Lung (tissue), 16 donors: ENCODE measurements around the gene FALEC. TPM values are rescaled to one million over a fixed set of nuclear protein-coding genes. Genes with fewer than 3 reads are reported as not detected.
A peak's percentile ranks its signal among the peaks of the same experiment; 100 is the strongest.

Source experiments
- ATAC-seq: fragments of 200-7000 bp; cut with Tn5 transposase; one replicate; pipeline ENCODE4 v1.9.1; 2020; ENCODE audit warnings: moderate number of reproducible peaks; ENCODE audit not compliant: insufficient read depth, low FRiP score
- DNase-seq, 3 donors: peaks; one replicate each; pipeline ENCODE4 v3.0.0-alpha.2; 2013 to 2017
- H3K27ac ChIP-seq, 2 donors: one replicate each; pipeline ENCODE4 v1.5.1; 2013; ENCODE audit warnings: mild to moderate bottlenecking in 2 of 2, moderate library complexity in 2 of 2, control low read depth in 1 of 2, inconsistent platforms in 1 of 2, low read depth in 1 of 2, low read length in 1 of 2
- H3K27me3 ChIP-seq, 3 donors: one replicate each; pipeline ENCODE4 v1.5.1; 2013; ENCODE audit warnings: low read length in 2 of 3; ENCODE audit not compliant: control insufficient read depth in 3 of 3, insufficient read depth in 3 of 3
- H3K36me3 ChIP-seq, 4 donors: one replicate each; pipeline ENCODE4 v1.5.1; 2013; ENCODE audit warnings: low read length in 4 of 4, mild to moderate bottlenecking in 1 of 4, moderate library complexity in 1 of 4; ENCODE audit not compliant: control insufficient read depth in 4 of 4, insufficient read depth in 4 of 4
- H3K4me1 ChIP-seq, 5 donors: one replicate each; pipeline ENCODE4 v1.5.1; 2013; ENCODE audit warnings: low read length in 5 of 5, mild to moderate bottlenecking in 2 of 5, moderate library complexity in 1 of 5; ENCODE audit not compliant: control insufficient read depth in 5 of 5, insufficient read depth in 5 of 5
- H3K4me3 ChIP-seq: one replicate; pipeline ENCODE4 v1.5.1; 2013; ENCODE audit warnings: mild to moderate bottlenecking, control low read depth, moderate library complexity
- H3K9ac ChIP-seq, 2 donors: one replicate each; pipeline ENCODE4 v1.5.1; 2013; ENCODE audit warnings: low read length in 2 of 2, control low read depth in 1 of 2; ENCODE audit not compliant: insufficient read depth in 1 of 2
- H3K9me3 ChIP-seq, 4 donors: one replicate each; pipeline ENCODE4 v1.5.1; 2013; ENCODE audit warnings: low read length in 3 of 4, mild to moderate bottlenecking in 1 of 4, moderate library complexity in 1 of 4; ENCODE audit not compliant: control insufficient read depth in 4 of 4, insufficient read depth in 3 of 4
- CTCF ChIP-seq: IDR thresholded peaks from 2 replicates; pipeline ENCODE4 v1.5.1; 2012; ENCODE audit warnings: mild to moderate bottlenecking; ENCODE audit errors: control extremely low read depth, extremely low read depth
- WGBS, 2 donors: extraction: QIAGEN DNeasy Blood & Tissue Kit; methylation state at CpG; one replicate each; pipeline ENCODE4 v1.1.7; 2013; 5-methylcytosine and 5-hydroxymethylcytosine counted together
- long read RNA-seq, 5 donors: transcript quantifications; one replicate each; lab custom pipeline, GENCODE V29; 2026
- polyA plus RNA-seq, 2 donors: library from polyadenylated mRNA; stranded (reverse); fragments of 200-250 nt; gene quantifications; one replicate each; pipeline ENCODE4 v1.2.1, GENCODE V29; 2013
- total RNA-seq, 2 donors: library from RNA; depleted of rRNA in 1 of 2; stranded (reverse); fragments of >200 nt in 1 of 2; gene quantifications; one replicate each; pipeline ENCODE4 v1.2.1, GENCODE V29; 2014 to 2021
- donor health status: control.
- donor health status: control.
- donor health status: Bipolar disorder and iron deficiency.
- donor health status: healthy.
- donor health status: DM: yes; HTN: yes; CAD: no.

FALEC gene
- not detected for total RNA-seq
- under 1 TPM in 1 of 2 donors, not detected in 1; 0.09 TPM for polyA plus RNA-seq
- long read RNA-seq, donor 1 = 0 reads
- long read RNA-seq, donor 2 = 0 reads
- long read RNA-seq, donor 3 = 0 reads
- long read RNA-seq, donor 4 = 0 reads
- long read RNA-seq, donor 5 = 0 reads

GRCh38 chr1:150515328-150516049 is at the start of gene FALEC:
TSS of gene FALEC (plus strand) at chr1:150515752.
- H3K9ac ChIP-seq = peak within 1 kb of the TSS; percentile 50 to 71
- WGBS, 2 donors = 0 to 1% methylated on average over 54 of the region's 54 CpGs
- peak; percentile 96 to 98 (median 97) for DNase-seq
- H3K4me1 ChIP-seq = peaks cover 0 to 13% (median 0%) of the 10 kb centered on the region in 5 donors
- peak within 1 kb of the TSS; percentile 90 to 91 for H3K27ac ChIP-seq
- TF ChIP-seq CTCF = no peak
- peak; percentile 99 for ATAC-seq
- no peaks in the 10 kb centered on the region for H3K27me3 ChIP-seq
- peaks cover 0 to 2% (median 0%) of the 10 kb centered on the region in 4 donors for H3K36me3 ChIP-seq
- no peaks in the 10 kb centered on the region for H3K9me3 ChIP-seq
- H3K4me3 ChIP-seq = peak within 1 kb of the TSS; percentile 62

GRCh38 chr1:150466964-150467363 is 48.6 kb upstream of the FALEC start:
- ATAC-seq (no peak), DNase-seq (no peak)
- Histone ChIP-seq H3K27me3 (no peaks in the 10 kb centered on the region), H3K36me3 (peaks cover 19 to 34% (median 22%) of the 10 kb centered on the region in 4 donors), H3K9ac (no peak overlapping the region), H3K4me1 (no peaks in the 10 kb centered on the region), H3K9me3 (no peaks in the 10 kb centered on the region), H3K27ac (no peak overlapping the region), H3K4me3 (no peak overlapping the region)
- no peak for TF ChIP-seq CTCF

GRCh38 chr1:150469291-150469690 is 46.3 kb upstream of the FALEC start:
- 87 to 90% methylated on average over 1 of the region's 1 CpG for WGBS, 2 donors
- Histone ChIP-seq H3K9me3 (no peaks in the 10 kb centered on the region), H3K36me3 (peaks cover 22 to 39% (median 30%) of the 10 kb centered on the region in 4 donors), H3K27me3 (no peaks in the 10 kb centered on the region), H3K27ac (no peak overlapping the region), H3K4me1 (no peaks in the 10 kb centered on the region), H3K9ac (no peak overlapping the region), H3K4me3 (no peak overlapping the region)
- no peak for DNase-seq
- no peak for TF ChIP-seq CTCF
- no peak for ATAC-seq
